ENCODE data around the gene CDH4. TPM values are rescaled to one million over a fixed set of nuclear protein-coding genes. Genes with fewer than 3 reads are reported as not detected.

The CDH4 gene
- total RNA-seq, 1 experiment from 2014 or later: 3.9 TPM

GRCh38 chr20:61524951-61525666, 273.0 kb downstream of the CDH4 start:
- DNase-seq: no peak
- no peaks in the 10 kb centered on the region for H3K36me3 ChIP-seq (replicated peaks; ENCODE audit: control insufficient read depth, insufficient read depth, low read length)
- H3K4me3 ChIP-seq (ENCODE audit: insufficient read depth, low read depth, low read length): no peak overlapping the region
- peaks cover 1% of the 10 kb centered on the region; the same call in 1 of the 2 replicates for H3K27me3 ChIP-seq (ENCODE audit: control insufficient read depth, insufficient read depth, low read length)

- no peaks in the 10 kb centered on the region for H3K36me3 ChIP-seq (replicated peaks; ENCODE audit: control insufficient read depth, insufficient read depth, low read length)
- no peak overlapping the region for H3K4me3 ChIP-seq (ENCODE audit: insufficient read depth, low read depth, low read length)
- H3K27me3 ChIP-seq (ENCODE audit: control insufficient read depth, insufficient read depth, low read length): peaks cover 1% of the 10 kb centered on the region; the same call in 1 of the 2 replicates
- DNase-seq: no peak
These were observed 273.8 kb downstream of the CDH4 start for GRCh38 chr20:61525781-61526431.

- Histone ChIP-seq H3K27me3 (ENCODE audit: control insufficient read depth, insufficient read depth, low read length) (peaks cover 1% of the 10 kb centered on the region; the same call in 1 of the 2 replicates), H3K36me3 (replicated peaks; ENCODE audit: control insufficient read depth, insufficient read depth, low read length) (no peaks in the 10 kb centered on the region), H3K4me3 (ENCODE audit: insufficient read depth, low read depth, low read length) (no peak overlapping the region)
- DNase-seq: no peak
These were observed 274.8 kb downstream of the CDH4 start for GRCh38 chr20:61526907-61527306.

DNA sequence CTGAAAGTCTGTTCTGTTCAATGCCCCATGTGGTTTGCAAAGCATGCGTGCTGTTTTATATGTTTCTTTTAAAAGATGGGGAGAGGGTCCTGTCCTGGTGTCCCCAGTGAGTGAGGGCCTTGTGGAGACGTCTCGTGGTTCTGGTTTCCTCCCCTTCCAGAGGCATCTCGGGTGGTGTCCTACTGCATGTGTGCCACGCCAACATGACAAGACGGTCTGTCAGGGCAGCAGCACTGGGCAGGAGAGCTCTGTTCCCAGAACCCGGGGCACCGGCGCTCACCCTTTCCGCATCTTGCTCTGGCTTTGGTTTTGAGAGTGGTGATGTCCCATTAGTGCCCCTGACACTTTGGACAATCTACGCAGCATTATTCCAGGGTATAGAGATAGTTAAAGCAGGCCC, 275.6 kb downstream of the CDH4 start:
- H3K4me3 ChIP-seq (ENCODE audit: insufficient read depth, low read depth, low read length): no peak overlapping the region
- H3K27me3 ChIP-seq (ENCODE audit: control insufficient read depth, insufficient read depth, low read length): peaks cover 1% of the 10 kb centered on the region; the same call in 1 of the 2 replicates
- no peaks in the 10 kb centered on the region for H3K36me3 ChIP-seq (replicated peaks; ENCODE audit: control insufficient read depth, insufficient read depth, low read length)
- no peak for DNase-seq

DNA sequence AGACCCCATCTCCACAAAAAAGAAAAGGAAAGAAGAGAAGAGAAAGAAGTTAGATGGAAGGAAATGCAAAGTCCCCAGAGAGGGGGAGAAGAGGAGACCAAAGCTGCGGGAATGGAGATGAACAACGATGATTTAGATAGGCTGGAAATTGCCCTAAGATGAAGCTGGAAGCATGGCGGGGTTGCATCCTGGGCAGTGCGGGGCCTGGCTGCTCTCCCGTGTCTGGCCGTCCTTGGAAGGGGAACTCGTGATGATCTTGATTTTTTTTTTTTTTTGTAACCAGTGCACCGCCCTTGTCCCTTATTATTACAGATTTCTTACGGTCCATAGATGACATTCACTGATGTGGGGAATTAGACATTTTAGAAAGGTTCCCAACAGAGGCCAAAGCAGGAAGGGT, 276.5 kb downstream of the CDH4 start:
- no peak for DNase-seq
- H3K27me3 ChIP-seq (ENCODE audit: control insufficient read depth, insufficient read depth, low read length): peaks cover 1% of the 10 kb centered on the region; the same call in 1 of the 2 replicates
- no peak overlapping the region for H3K4me3 ChIP-seq (ENCODE audit: insufficient read depth, low read depth, low read length)
- H3K36me3 ChIP-seq (replicated peaks; ENCODE audit: control insufficient read depth, insufficient read depth, low read length): no peaks in the 10 kb centered on the region

- Histone ChIP-seq H3K36me3 (replicated peaks; ENCODE audit: control insufficient read depth, insufficient read depth, low read length) (no peaks in the 10 kb centered on the region), H3K27me3 (ENCODE audit: control insufficient read depth, insufficient read depth, low read length) (peaks cover 1% of the 10 kb centered on the region; the same call in 1 of the 2 replicates), H3K4me3 (ENCODE audit: insufficient read depth, low read depth, low read length) (no peak overlapping the region)
- no peak for DNase-seq
These were observed 277.3 kb downstream of the CDH4 start for GRCh38 chr20:61529354-61529753.

GRCh38 chr20:61531553-61532345, 279.7 kb downstream of the CDH4 start:
- DNase-seq: no peak
- H3K36me3 ChIP-seq (replicated peaks; ENCODE audit: control insufficient read depth, insufficient read depth, low read length): no peaks in the 10 kb centered on the region

GRCh38 chr20:61532736-61533135, 280.7 kb downstream of the CDH4 start:
- H3K27me3 ChIP-seq (ENCODE audit: control insufficient read depth, insufficient read depth, low read length): no peaks in the 10 kb centered on the region
- no peaks in the 10 kb centered on the region for H3K36me3 ChIP-seq (replicated peaks; ENCODE audit: control insufficient read depth, insufficient read depth, low read length)
- DNase-seq: no peak
- H3K4me3 ChIP-seq (ENCODE audit: insufficient read depth, low read depth, low read length): no peak overlapping the region

More at GRCh38 chr20:61531553-61532345, 279.7 kb downstream of the CDH4 start:
- Histone ChIP-seq H3K4me3 (ENCODE audit: insufficient read depth, low read depth, low read length) (no peak overlapping the region), H3K27me3 (ENCODE audit: control insufficient read depth, insufficient read depth, low read length) (no peaks in the 10 kb centered on the region)

GRCh38 chr20:61533231-61533631, 281.2 kb downstream of the CDH4 start:
- Histone ChIP-seq H3K27me3 (ENCODE audit: control insufficient read depth, insufficient read depth, low read length) (no peaks in the 10 kb centered on the region; the same call in 1 of the 2 replicates), H3K36me3 (replicated peaks; ENCODE audit: control insufficient read depth, insufficient read depth, low read length) (no peaks in the 10 kb centered on the region), H3K4me3 (ENCODE audit: insufficient read depth, low read depth, low read length) (no peak overlapping the region)
- DNase-seq: no peak

- H3K4me3 ChIP-seq (ENCODE audit: insufficient read depth, low read depth, low read length): no peak overlapping the region
- no peaks in the 10 kb centered on the region; the same call in 1 of the 2 replicates for H3K27me3 ChIP-seq (ENCODE audit: control insufficient read depth, insufficient read depth, low read length)
- H3K36me3 ChIP-seq (replicated peaks; ENCODE audit: control insufficient read depth, insufficient read depth, low read length): no peaks in the 10 kb centered on the region
- no peak for DNase-seq
These were observed 282.3 kb downstream of the CDH4 start for GRCh38 chr20:61534346-61534745.

DNA sequence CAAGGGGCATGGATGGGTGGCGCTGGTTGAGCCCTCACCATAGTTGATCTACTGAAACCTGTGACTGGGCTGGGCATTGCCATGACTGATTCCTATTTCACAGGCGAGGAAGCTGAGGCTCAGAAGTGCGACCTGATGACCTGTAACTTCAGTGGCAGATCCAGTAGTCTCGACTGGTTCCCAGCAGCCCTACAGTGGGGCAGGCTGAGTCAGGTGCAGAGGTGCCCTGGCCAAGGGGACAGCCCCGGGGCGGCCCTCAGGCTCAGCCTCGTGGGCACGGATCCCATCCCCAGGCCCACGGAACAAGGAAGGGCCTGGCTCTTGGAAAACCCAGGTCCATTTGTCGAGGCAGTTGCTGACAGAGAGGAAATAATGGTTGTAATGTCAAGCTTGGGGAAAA, 283.0 kb downstream of the CDH4 start:
- Histone ChIP-seq H3K27me3 (ENCODE audit: control insufficient read depth, insufficient read depth, low read length) (no peaks in the 10 kb centered on the region; the same call in 1 of the 2 replicates), H3K36me3 (replicated peaks; ENCODE audit: control insufficient read depth, insufficient read depth, low read length) (no peaks in the 10 kb centered on the region), H3K4me3 (ENCODE audit: insufficient read depth, low read depth, low read length) (no peak overlapping the region)
- no peak for DNase-seq

DNA sequence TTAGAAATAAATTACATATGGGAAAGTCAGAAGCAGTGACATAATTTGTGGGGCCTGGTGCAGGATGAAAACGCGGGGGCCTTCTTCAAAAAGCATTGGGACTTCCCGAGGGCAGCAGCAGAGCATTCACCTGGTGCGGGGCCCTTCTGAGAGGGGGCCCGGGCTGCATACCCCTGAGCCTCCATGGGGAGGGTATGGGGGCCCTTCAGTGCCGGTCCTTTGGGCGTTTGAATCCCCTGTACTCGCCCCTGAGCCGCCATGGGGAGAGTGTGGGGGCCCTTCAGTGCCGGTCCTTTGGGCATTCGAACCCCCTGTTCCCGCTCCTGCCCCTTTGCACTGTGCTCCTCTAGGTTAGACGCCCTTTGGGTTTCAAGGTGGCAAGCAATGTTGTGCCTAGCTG, 283.5 kb downstream of the CDH4 start:
- DNase-seq: no peak
- H3K27me3 ChIP-seq (ENCODE audit: control insufficient read depth, insufficient read depth, low read length): no peaks in the 10 kb centered on the region; the same call in 1 of the 2 replicates

GRCh38 chr20:61535956-61536355, 283.9 kb downstream of the CDH4 start:
- Histone ChIP-seq H3K27me3 (ENCODE audit: control insufficient read depth, insufficient read depth, low read length) (no peaks in the 10 kb centered on the region; the same call in 1 of the 2 replicates), H3K36me3 (replicated peaks; ENCODE audit: control insufficient read depth, insufficient read depth, low read length) (no peaks in the 10 kb centered on the region), H3K4me3 (ENCODE audit: insufficient read depth, low read depth, low read length) (no peak overlapping the region)
- DNase-seq: no peak

More for the DNA sequence above, 283.5 kb downstream of the CDH4 start:
- no peak overlapping the region for H3K4me3 ChIP-seq (ENCODE audit: insufficient read depth, low read depth, low read length)
- no peaks in the 10 kb centered on the region for H3K36me3 ChIP-seq (replicated peaks; ENCODE audit: control insufficient read depth, insufficient read depth, low read length)

DNA sequence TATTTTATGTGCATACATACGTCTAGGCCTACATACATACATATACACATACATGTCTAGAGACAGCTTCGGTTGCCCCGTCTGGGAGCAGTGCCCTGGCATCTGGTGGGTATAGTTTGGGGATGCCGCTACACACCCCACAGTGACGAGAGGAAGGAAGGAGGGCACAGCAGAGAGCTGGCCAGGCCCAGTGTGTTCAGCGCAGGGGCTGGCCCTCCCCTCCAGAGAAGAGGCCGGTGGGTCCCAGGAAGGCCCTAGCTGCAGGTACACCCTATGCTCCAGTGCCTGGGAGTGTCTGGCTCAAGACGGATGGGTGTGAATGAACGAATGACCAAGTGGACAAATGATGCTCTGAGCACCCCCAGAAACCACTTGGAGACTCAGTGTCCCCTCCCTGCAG, 284.6 kb downstream of the CDH4 start:
- Histone ChIP-seq H3K36me3 (replicated peaks; ENCODE audit: control insufficient read depth, insufficient read depth, low read length) (no peaks in the 10 kb centered on the region), H3K4me3 (ENCODE audit: insufficient read depth, low read depth, low read length) (no peak overlapping the region), H3K27me3 (ENCODE audit: control insufficient read depth, insufficient read depth, low read length) (no peaks in the 10 kb centered on the region; the same call in 1 of the 2 replicates)
- no peak for DNase-seq
